ENCODE data around the gene NACC2. TPM values are rescaled to one million over a fixed set of nuclear protein-coding genes. Genes with fewer than 3 reads are reported as not detected.

Gene NACC2
- 1.5 and 1.6 TPM in 2 replicates for total RNA-seq

GRCh38 chr9:136095070-136096058 lies at the start of gene NACC2:
NACC2 (minus strand) TSS chr9:136095289; CDS start chr9:136050521, 44,768 bp downstream.
- intact Hi-C loops (cut with micrococcal nuclease): loop anchor here (2.0 kb wide), 1 partner anchor 13 kb away; no protein-coding TSS in a partner anchor
- Mint-ChIP-seq H3K27ac (no peak within 1 kb of the TSS), H3K27me3 (peaks cover 28% of the 10 kb centered on the region), H3K4me3 (peak within 1 kb of the TSS; percentile 71), H3K4me1 (peaks cover 2% of the 10 kb centered on the region), H3K9me3 (no peaks in the 10 kb centered on the region), H3K36me3 (ENCODE audit: low read depth) (no peaks in the 10 kb centered on the region)
- CTCF ChIA-PET: interaction anchor here (1.4 kb wide), 1 partner anchor 28 kb away, joined by 3 read pairs; no protein-coding TSS in a partner anchor
- POLR2A ChIA-PET: interaction anchor here (0.9 kb wide), 1 partner anchor 188 kb away, joined by 3 read pairs; no protein-coding TSS in a partner anchor
- ATAC-seq (ENCODE audit: low read depth): peak; percentile 23
- no peak for TF ChIP-seq CTCF (IDR thresholded peaks at IDR 0.05)
- DNase-seq: no peak

GRCh38 chr9:136144450-136144849 lies 49.4 kb upstream of the NACC2 start:
- H3K4me3 Mint-ChIP-seq: no peak overlapping the region
- no peak for TF ChIP-seq CTCF (IDR thresholded peaks at IDR 0.05)
- H3K4me1 Mint-ChIP-seq: no peaks in the 10 kb centered on the region
- H3K36me3 Mint-ChIP-seq (ENCODE audit: low read depth): no peaks in the 10 kb centered on the region
- intact Hi-C loops (cut with micrococcal nuclease): no loop called here
- no peak for ATAC-seq (ENCODE audit: low read depth)
- H3K9me3 Mint-ChIP-seq: no peaks in the 10 kb centered on the region
- H3K27me3 Mint-ChIP-seq: peaks cover 19% of the 10 kb centered on the region
- DNase-seq: no peak
- ChIA-PET POLR2A (no interaction called here), CTCF (interaction anchor here (0.6 kb wide), 1 partner anchor 196 kb away, joined by 3 read pairs; no protein-coding TSS in a partner anchor)
- no peak overlapping the region for H3K27ac Mint-ChIP-seq

GRCh38 chr9:136143215-136144001 lies 48.3 kb upstream of the NACC2 start:
- no peak overlapping the region for H3K27ac Mint-ChIP-seq
- H3K4me1 Mint-ChIP-seq: no peaks in the 10 kb centered on the region
- no peak for TF ChIP-seq CTCF (IDR thresholded peaks at IDR 0.05)
- peaks cover 19% of the 10 kb centered on the region for H3K27me3 Mint-ChIP-seq
- no peak overlapping the region for H3K4me3 Mint-ChIP-seq
- no peaks in the 10 kb centered on the region for H3K9me3 Mint-ChIP-seq
- ATAC-seq (ENCODE audit: low read depth): peak; percentile 14
- ChIA-PET CTCF (no interaction called here), POLR2A (interaction anchor here (0.7 kb wide), 1 partner anchor 119 kb away, joined by 4 read pairs; no protein-coding TSS in a partner anchor)
- intact Hi-C loops (cut with micrococcal nuclease): no loop called here
- DNase-seq: no peak
- no peaks in the 10 kb centered on the region for H3K36me3 Mint-ChIP-seq (ENCODE audit: low read depth)

- ATAC-seq (ENCODE audit: low read depth) (no peak), DNase-seq (no peak)
- Mint-ChIP-seq H3K27ac (no peak overlapping the region), H3K4me3 (no peak overlapping the region), H3K9me3 (no peaks in the 10 kb centered on the region), H3K4me1 (no peaks in the 10 kb centered on the region), H3K36me3 (ENCODE audit: low read depth) (no peaks in the 10 kb centered on the region), H3K27me3 (peaks cover 19% of the 10 kb centered on the region)
- POLR2A ChIA-PET: no interaction called here
- no peak for TF ChIP-seq CTCF (IDR thresholded peaks at IDR 0.05)
- CTCF ChIA-PET: no interaction called here
- intact Hi-C loops (cut with micrococcal nuclease): no loop called here
Observed at GRCh38 chr9:136142859-136143214, 47.7 kb upstream of the NACC2 start.
